ENCODE results near the gene RNASEL. TPM values are rescaled to one million over a fixed set of nuclear protein-coding genes. Genes with fewer than 3 reads are reported as not detected.

Gene RNASEL
- total and polyA plus RNA-seq, 8 donors: 10.6 to 13.7 (median 13.2) TPM

DNA sequence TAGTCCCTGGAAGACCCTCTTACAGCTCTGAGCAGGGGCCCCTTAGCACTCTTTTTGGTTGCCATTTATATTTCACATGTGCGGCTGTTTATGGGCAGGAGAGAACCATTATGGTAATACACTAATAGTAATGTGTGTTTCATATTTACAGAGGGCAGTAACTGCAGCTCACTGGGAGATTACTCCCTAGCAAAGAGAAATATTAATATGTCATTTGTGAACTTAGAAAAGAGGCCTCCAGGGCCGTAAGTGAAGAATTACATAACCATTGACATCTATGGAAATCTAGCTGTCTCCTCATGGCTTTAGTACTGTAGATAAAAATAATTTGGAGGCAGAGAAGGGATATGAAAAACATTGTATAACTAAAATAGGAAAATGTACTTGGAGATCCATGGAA, 38.6 kb upstream of the RNASEL start:
- Histone ChIP-seq H3K36me3 (no peaks in the 10 kb centered on the region), H3K4me3 (no peak overlapping the region), H3K9me3 (no peaks in the 10 kb centered on the region), H3K27me3 (no peaks in the 10 kb centered on the region), H3K27ac (no peak overlapping the region), H3K4me1 (peaks cover 0 to 18% of the 10 kb centered on the region in 2 donors)
- TF ChIP-seq, protein P1, sequence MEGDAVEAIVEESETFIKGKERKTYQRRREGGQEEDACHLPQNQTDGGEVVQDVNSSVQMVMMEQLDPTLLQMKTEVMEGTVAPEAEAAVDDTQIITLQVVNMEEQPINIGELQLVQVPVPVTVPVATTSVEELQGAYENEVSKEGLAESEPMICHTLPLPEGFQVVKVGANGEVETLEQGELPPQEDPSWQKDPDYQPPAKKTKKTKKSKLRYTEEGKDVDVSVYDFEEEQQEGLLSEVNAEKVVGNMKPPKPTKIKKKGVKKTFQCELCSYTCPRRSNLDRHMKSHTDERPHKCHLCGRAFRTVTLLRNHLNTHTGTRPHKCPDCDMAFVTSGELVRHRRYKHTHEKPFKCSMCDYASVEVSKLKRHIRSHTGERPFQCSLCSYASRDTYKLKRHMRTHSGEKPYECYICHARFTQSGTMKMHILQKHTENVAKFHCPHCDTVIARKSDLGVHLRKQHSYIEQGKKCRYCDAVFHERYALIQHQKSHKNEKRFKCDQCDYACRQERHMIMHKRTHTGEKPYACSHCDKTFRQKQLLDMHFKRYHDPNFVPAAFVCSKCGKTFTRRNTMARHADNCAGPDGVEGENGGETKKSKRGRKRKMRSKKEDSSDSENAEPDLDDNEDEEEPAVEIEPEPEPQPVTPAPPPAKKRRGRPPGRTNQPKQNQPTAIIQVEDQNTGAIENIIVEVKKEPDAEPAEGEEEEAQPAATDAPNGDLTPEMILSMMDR (IDR thresholded peaks at IDR 0.05): no peak
- no peak for DNase-seq
- ATAC-seq: no peak
- intact Hi-C loops (cut with DNase I): no loop called here

DNA sequence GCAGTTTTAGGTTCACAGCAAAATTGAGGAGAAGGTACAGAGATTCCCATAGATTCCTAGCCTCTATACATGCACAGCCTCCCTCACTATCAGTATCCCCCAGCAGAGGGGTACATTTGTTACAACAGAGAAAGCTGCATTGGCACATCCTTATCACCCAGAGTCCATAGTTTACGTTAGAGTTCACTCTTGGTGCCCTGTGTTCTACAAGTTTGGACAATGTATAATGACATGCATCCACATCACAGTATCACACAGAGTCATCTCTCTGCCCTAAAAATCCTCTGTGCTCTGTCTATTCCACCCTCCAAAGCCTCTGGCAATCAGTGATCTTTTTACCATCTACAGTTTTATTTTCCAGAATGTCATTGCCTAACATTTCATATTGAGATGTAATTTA, 37.5 kb upstream of the RNASEL start:
- intact Hi-C loops (cut with DNase I): no loop called here
- Histone ChIP-seq H3K27ac (no peak overlapping the region), H3K9me3 (no peaks in the 10 kb centered on the region), H3K27me3 (no peaks in the 10 kb centered on the region), H3K4me1 (peaks cover 0 to 18% of the 10 kb centered on the region in 2 donors), H3K36me3 (no peaks in the 10 kb centered on the region), H3K4me3 (no peak overlapping the region)
- no peak for DNase-seq
- no peak for ATAC-seq
- TF ChIP-seq, protein P1 (IDR thresholded peaks at IDR 0.05): no peak

DNA sequence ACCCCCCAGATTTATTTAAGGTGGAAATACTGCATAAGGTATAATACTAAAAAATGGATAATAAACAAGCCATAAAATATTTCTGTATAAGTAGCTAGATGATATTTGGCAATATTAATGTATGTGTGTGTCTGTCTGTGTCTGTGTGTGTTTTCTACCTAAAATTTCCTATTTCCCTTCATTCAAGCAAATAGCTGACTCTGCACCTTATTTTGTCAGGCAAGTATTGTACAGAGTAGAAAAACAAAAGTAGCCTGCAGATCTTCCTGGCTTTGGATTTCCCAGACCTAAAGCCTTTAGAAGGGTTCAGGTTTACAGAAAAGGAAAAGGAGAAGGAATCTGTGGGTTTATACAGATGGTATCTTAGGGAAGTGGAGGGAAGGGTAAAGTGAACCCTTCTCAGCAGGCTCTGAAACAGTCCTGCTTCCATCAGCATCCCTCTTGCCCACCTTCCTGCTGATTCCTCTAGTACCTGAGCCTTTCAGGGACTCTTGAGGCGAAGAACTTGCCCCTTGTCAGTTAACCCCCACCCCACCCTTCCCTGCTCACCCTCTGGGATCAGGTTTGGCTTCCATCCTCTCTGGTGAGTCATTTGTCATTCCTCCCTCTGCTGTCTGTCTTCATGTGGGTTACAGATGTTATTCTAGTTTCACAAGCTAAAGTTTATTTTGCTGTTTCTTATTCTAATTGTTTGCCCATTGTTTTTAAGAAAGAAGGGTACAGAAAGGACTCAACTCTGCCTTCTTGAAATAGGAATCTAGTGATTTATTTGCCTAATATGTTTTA, 36.9 kb upstream of the RNASEL start:
- no peaks in the 10 kb centered on the region for H3K9me3 ChIP-seq
- no peaks in the 10 kb centered on the region for H3K36me3 ChIP-seq
- ATAC-seq: no peak
- H3K27me3 ChIP-seq: no peaks in the 10 kb centered on the region
- H3K27ac ChIP-seq: no peak overlapping the region
- no peak overlapping the region for H3K4me3 ChIP-seq
- TF ChIP-seq, protein P1 (IDR thresholded peaks at IDR 0.05): no peak
- intact Hi-C loops (cut with DNase I): no loop called here
- peaks cover 0 to 18% of the 10 kb centered on the region in 2 donors for H3K4me1 ChIP-seq
- no peak for DNase-seq

DNA sequence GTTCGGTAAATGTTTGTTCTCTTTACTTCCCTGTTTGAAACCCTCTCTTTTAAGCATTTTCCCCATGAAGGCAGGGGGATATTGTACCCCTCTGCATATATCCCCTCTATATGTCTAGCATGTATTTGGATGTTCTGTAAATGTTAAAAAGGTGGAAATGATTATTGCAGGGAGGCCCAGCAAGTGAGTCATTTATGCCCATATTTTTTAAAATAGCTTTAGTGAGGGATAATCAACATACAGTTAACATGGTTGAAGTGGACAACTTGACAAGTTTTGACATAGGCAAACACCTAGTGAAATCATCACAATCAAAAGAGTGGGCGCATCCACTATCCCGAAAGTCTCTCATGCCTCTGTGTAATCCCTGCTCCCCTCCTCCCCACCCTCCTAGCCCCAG, 36.0 kb upstream of the RNASEL start:
- ATAC-seq: no peak
- intact Hi-C loops (cut with DNase I): no loop called here
- Histone ChIP-seq H3K36me3 (no peaks in the 10 kb centered on the region), H3K4me1 (peaks cover 0 to 14% of the 10 kb centered on the region in 2 donors), H3K9me3 (no peaks in the 10 kb centered on the region), H3K27me3 (no peaks in the 10 kb centered on the region), H3K27ac (no peak overlapping the region), H3K4me3 (no peak overlapping the region)
- no peak for DNase-seq
- TF ChIP-seq, protein P1 (IDR thresholded peaks at IDR 0.05): no peak

DNA sequence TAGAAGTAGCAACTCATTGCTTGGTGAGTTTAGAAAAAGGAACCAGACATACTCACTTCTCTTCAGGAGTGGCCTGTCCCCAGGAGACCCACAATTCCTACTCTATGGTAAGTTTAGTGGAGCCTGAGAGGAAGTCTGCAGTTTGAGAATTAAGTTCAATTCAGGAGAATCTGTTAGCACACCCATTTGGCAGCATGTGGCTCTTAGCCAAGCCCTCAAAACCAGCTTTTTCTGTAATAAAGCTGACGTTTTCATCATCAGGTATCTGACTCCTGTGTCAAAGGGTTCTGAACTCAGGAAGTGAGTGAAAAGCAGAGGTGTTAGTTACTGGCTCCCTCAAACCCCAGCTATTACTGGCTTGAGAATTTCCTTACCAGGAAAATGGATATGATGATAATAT, 35.5 kb upstream of the RNASEL start:
- TF ChIP-seq, protein P1 (IDR thresholded peaks at IDR 0.05): no peak
- Histone ChIP-seq H3K9me3 (no peaks in the 10 kb centered on the region), H3K4me3 (no peak overlapping the region), H3K27ac (no peak overlapping the region), H3K27me3 (no peaks in the 10 kb centered on the region), H3K4me1 (peaks cover 0 to 9% of the 10 kb centered on the region in 2 donors), H3K36me3 (no peaks in the 10 kb centered on the region)
- intact Hi-C loops (cut with DNase I): no loop called here
- no peak for ATAC-seq
- no peak for DNase-seq

Measured in left lung (tissue), 10 donors.